Uterus (tissue), 4 donors: ENCODE data around the gene SYT10. TPM values are rescaled to one million over a fixed set of nuclear protein-coding genes. Genes with fewer than 3 reads are reported as not detected.

Experiments
- DNase-seq, 2 donors: peaks; one replicate each; pipeline ENCODE4 v3.0.0-alpha.2; 2019 to 2020
- H3K27ac ChIP-seq, 2 donors: fragments of 200-600 bp; sonication (generic); 1 replicate in 1 of 2; 2 replicates in 1 of 2; pipeline ENCODE4 v1.5.1; 2016 to 2018
- H3K27me3 ChIP-seq, 2 donors: fragments of 200-600 bp; sonication (generic); one replicate each; pipeline ENCODE4 v1.5.1; 2018 to 2019; ENCODE audit warnings: control low read depth in 1 of 2
- H3K36me3 ChIP-seq, 2 donors: fragments of 200-600 bp; sonication (generic); one replicate each; pipeline ENCODE4 v1.5.1; 2019; ENCODE audit warnings: control low read depth in 1 of 2
- H3K4me1 ChIP-seq, 2 donors: fragments of 200-600 bp; sonication (generic); one replicate each; pipeline ENCODE4 v1.5.1; 2018 to 2019; ENCODE audit warnings: control low read depth in 1 of 2
- H3K4me3 ChIP-seq, 2 donors: fragments of 200-600 bp; sonication (generic); 1 replicate in 1 of 2; 2 replicates in 1 of 2; pipeline ENCODE4 v1.5.1; 2018 to 2019; ENCODE audit warnings: mild to moderate bottlenecking in 1 of 2
- H3K9me3 ChIP-seq, 2 donors: fragments of 200-600 bp; sonication (generic); one replicate each; pipeline ENCODE4 v1.5.1; 2019; ENCODE audit warnings: control low read depth in 1 of 2
- POLR2A ChIP-seq, 2 donors: fragments of 450-650 bp; IDR thresholded peaks; one replicate each; pipeline ENCODE4 v1.6.1; 2016; ENCODE audit warnings: antibody characterized with exemption in 2 of 2, mild to moderate bottlenecking in 1 of 2, moderate library complexity in 1 of 2
- intact Hi-C: fragments of 100-400 bp; cut with DNase I; formaldehyde crosslinking; loops from one replicate; pipeline ENCODE4 v1.15.1; 2023; ENCODE audit warnings: low total_unique reads
- total RNA-seq, 4 donors: library from RNA; depleted of rRNA in 3 of 4; stranded (reverse); fragments of >200 nt in 3 of 4; gene quantifications; one replicate each; pipeline versions ENCODE4 v1.1.0 to v1.2.4, GENCODE V29; 2014 to 2023
- TF ChIP-seq, protein P1 (sequence below), 4 experiments: fragments of 200-600 bp in 2 of 4; fragments of 450-650 bp in 2 of 4; sonication (generic) in 2 of 4; IDR thresholded peaks; one replicate each; pipeline ENCODE4 v1.5.1; 2016 to 2019; ENCODE audit warnings: antibody characterized with exemption in 4 of 4, mild to moderate bottlenecking in 2 of 4, moderate library complexity in 1 of 4
- donor health status: DM: yes; HTN: yes; CAD: no.

SYT10 gene, protein sequence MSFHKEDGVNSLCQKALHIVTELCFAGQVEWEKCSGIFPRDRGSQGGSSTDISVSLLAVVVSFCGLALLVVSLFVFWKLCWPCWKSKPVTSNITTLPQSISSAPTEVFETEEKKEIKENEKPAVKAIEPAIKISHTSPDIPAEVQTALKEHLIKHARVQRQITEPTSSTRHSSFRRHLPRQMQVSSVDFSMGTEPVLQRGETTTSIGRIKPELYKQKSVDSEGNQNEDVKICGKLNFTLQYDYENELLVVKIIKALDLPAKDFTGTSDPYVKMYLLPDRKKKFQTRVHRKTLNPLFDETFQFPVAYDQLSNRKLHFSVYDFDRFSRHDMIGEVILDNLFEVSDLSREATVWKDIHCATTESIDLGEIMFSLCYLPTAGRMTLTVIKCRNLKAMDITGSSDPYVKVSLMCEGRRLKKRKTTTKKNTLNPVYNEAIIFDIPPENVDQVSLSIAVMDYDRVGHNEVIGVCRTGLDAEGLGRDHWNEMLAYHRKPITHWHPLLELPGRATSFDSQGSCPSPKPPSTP
- 1 to 10 TPM in 1 of 4 donors, not detected in 3; 2.1 TPM for total RNA-seq

DNA sequence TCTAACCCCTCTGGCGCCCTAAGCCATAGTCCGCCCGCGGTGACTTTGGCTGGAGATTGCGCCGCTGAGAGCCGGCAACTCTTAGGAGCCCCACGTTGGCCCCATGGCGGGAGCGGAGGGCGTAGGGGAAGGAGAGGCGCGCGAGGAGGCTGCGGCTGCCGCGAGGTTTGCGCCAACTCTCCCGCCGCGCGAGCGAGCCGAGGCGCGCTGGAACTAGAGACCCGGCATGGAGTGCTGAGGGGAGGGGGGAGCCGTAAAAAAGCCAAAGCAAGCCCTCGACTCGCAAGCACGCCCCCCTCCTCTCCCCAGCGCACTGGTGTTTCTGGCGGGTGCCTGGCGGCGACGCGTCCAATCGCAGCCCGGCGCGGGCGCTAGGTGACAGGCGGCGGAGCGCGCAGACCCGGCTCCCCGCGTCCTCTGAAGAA, at the start of gene SYT10:
TSS of gene SYT10 (minus strand) at position 233 of the 425 bp plus-strand sequence. CDS start 297 bp downstream, outside the sequence.
- TF ChIP-seq, protein P1, sequence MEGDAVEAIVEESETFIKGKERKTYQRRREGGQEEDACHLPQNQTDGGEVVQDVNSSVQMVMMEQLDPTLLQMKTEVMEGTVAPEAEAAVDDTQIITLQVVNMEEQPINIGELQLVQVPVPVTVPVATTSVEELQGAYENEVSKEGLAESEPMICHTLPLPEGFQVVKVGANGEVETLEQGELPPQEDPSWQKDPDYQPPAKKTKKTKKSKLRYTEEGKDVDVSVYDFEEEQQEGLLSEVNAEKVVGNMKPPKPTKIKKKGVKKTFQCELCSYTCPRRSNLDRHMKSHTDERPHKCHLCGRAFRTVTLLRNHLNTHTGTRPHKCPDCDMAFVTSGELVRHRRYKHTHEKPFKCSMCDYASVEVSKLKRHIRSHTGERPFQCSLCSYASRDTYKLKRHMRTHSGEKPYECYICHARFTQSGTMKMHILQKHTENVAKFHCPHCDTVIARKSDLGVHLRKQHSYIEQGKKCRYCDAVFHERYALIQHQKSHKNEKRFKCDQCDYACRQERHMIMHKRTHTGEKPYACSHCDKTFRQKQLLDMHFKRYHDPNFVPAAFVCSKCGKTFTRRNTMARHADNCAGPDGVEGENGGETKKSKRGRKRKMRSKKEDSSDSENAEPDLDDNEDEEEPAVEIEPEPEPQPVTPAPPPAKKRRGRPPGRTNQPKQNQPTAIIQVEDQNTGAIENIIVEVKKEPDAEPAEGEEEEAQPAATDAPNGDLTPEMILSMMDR (IDR thresholded peaks at IDR 0.05) = no peak
- TF ChIP-seq POLR2A (IDR thresholded peaks at IDR 0.05) = no peak
- no peak within 1 kb of the TSS for H3K27ac ChIP-seq

DNA sequence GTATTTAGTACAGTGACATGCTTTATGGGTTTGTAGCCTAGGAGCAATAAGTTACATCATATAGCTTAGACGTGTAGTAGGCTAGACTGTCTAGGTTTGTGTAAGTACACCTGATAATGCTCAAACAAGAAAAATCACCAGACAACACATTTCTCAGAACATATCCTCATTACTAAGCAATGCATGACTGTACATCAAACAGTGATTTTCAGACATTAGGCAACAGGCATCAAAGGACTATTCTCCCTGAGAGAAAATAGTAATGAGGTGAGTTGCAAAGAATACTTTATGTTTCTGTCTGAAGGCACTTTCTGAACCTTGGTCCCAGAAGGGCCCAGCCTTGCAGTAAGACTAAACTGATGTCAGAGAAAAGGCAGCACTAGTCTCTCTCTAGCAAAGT, 48.4 kb upstream of the SYT10 start:
- Histone ChIP-seq H3K4me1 (no peaks in the 10 kb centered on the region), H3K9me3 (no peaks in the 10 kb centered on the region), H3K4me3 (no peak overlapping the region), H3K36me3 (no peaks in the 10 kb centered on the region), H3K27me3 (no peaks in the 10 kb centered on the region), H3K27ac (no peak overlapping the region)
- intact Hi-C loops = no loop called here
- DNase-seq = no peak
- TF ChIP-seq POLR2A (IDR thresholded peaks at IDR 0.05) = no peak
- TF ChIP-seq, protein P1 (IDR thresholded peaks at IDR 0.05) = no peak

More for the DNA sequence above, at the start of gene SYT10:
- H3K27me3 ChIP-seq = peaks cover 0 to 11% of the 10 kb centered on the region in 2 donors
- intact Hi-C loops = no loop called here
- DNase-seq = no peak
- H3K9me3 ChIP-seq = no peaks in the 10 kb centered on the region
- no peaks in the 10 kb centered on the region for H3K36me3 ChIP-seq
- H3K4me3 ChIP-seq = peak within 1 kb of the TSS; percentile 34 to 35
- H3K4me1 ChIP-seq = peaks cover 0 to 6% of the 10 kb centered on the region in 2 donors

DNA sequence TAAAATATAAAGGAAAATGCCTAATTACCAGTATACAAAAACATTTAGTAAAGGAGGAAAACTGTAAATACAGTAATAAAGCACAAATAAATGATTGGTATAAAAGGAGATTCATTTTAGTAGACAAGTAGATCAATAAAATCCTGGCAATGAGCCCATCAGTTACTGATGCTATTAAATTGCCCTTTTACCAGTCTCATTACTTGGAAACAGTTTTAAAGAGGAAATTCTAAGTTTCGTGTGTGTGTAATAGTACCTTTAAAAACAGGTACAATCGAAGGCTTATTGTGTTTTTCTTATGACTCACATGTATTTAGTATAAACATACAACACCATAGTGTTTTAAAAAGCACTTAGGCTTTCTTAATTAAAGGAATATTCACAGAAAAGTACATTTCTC, 46.4 kb upstream of the SYT10 start:
- Histone ChIP-seq H3K36me3 (no peaks in the 10 kb centered on the region), H3K4me1 (no peaks in the 10 kb centered on the region), H3K27ac (no peak overlapping the region), H3K4me3 (no peak overlapping the region), H3K27me3 (no peaks in the 10 kb centered on the region), H3K9me3 (no peaks in the 10 kb centered on the region)
- intact Hi-C loops = no loop called here
- DNase-seq = no peak
- TF ChIP-seq POLR2A (IDR thresholded peaks at IDR 0.05) = no peak
- TF ChIP-seq, protein P1 (IDR thresholded peaks at IDR 0.05) = no peak

DNA sequence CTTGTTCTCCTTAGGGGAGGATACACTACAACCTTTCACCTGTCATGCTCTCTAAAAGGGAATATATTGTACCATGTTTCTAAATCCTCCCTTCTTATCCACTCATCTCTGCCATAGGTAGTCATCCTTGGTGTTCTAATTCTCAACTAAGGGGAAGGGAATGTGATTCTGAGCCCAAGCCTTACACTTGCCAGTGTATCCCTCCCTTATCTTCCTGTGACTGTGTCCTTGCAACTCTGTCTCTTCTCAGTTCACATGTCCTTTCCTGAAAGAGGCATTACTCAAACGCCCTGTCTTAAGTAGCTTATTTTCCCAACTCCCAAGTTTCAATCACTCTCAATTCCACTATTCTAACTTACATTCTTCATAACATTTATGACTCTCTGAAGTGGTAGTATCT, 44.5 kb upstream of the SYT10 start:
- no peak overlapping the region for H3K27ac ChIP-seq
- no peak for DNase-seq
- no peaks in the 10 kb centered on the region for H3K36me3 ChIP-seq
- no peak overlapping the region for H3K4me3 ChIP-seq
- no peaks in the 10 kb centered on the region for H3K4me1 ChIP-seq
- intact Hi-C loops = no loop called here
- TF ChIP-seq, protein P1 (IDR thresholded peaks at IDR 0.05) = no peak
- TF ChIP-seq POLR2A (IDR thresholded peaks at IDR 0.05) = no peak
- no peaks in the 10 kb centered on the region for H3K9me3 ChIP-seq
- H3K27me3 ChIP-seq = no peaks in the 10 kb centered on the region

GRCh38 chr12:33480366-33480765, 40.7 kb upstream of the SYT10 start:
- Histone ChIP-seq H3K27ac (no peak overlapping the region), H3K9me3 (no peaks in the 10 kb centered on the region), H3K27me3 (no peaks in the 10 kb centered on the region), H3K36me3 (no peaks in the 10 kb centered on the region), H3K4me1 (no peaks in the 10 kb centered on the region), H3K4me3 (no peak overlapping the region)
- no peak for DNase-seq
- intact Hi-C loops = no loop called here
- TF ChIP-seq, protein P1 (IDR thresholded peaks at IDR 0.05) = no peak
- TF ChIP-seq POLR2A (IDR thresholded peaks at IDR 0.05) = no peak
